SK-N-SH (cell line): ENCODE data around the gene SPTBN5. TPM values are rescaled to one million over a fixed set of nuclear protein-coding genes. Genes with fewer than 3 reads are reported as not detected.

Source experiments
- CTCF ChIA-PET: fragments of 300-600, 350-600 bp; formaldehyde crosslinking; extraction: SDS; loops from one replicate; lab custom pipeline; 2021; lab: Yijun Ruan, JAX
- POLR2A ChIA-PET: fragments of 350-600 bp; sonication (Branson Sonifier 250); formaldehyde crosslinking; extraction: SDS; loops from one replicate; lab custom pipeline; 2020; ENCODE audit warnings: antibody characterized with exemption, inconsistent platforms; lab: Yijun Ruan, JAX
- DNase-seq: peaks from one replicate; pipeline ENCODE4 v3.0.0; 2012
- H2AFZ ChIP-seq: fragments of 200-600 bp; sonication (generic); 2 replicates; pipeline ENCODE4 v1.8.1; 2016; ENCODE audit warnings: antibody characterized with exemption, mild to moderate bottlenecking, low read depth
- H3F3A ChIP-seq: fragments of 200-600 bp; sonication (generic); replicated peaks from 2 replicates; pipeline ENCODE3; 2016; ENCODE audit warnings: antibody characterized with exemption, mild to moderate bottlenecking; ENCODE audit not compliant: insufficient read depth
- H3K27ac ChIP-seq, 2 experiments: fragments of 200-500 bp in 1 of 2; fragments of 200-600 bp in 1 of 2; sonication (Bioruptor generic) in 1 of 2; sonication (generic), shearing (Covaris generic) in 1 of 2; 2 replicates each; pipeline versions ENCODE4 v1.5.1 to v1.6.1; 2014 to 2016; ENCODE audit warnings: low read depth in 2 of 2, inconsistent platforms in 1 of 2, low read length in 1 of 2, mild to moderate bottlenecking in 1 of 2, mixed read lengths in 1 of 2
- H3K27me3 ChIP-seq: fragments of 200-600 bp; sonication (generic), shearing (Covaris generic); 2 replicates; pipeline ENCODE4 v1.6.1; 2016; ENCODE audit warnings: mixed run types; ENCODE audit not compliant: insufficient read depth
- H3K36me3 ChIP-seq, 2 experiments: fragments of 200-500 bp in 1 of 2; fragments of 200-600 bp in 1 of 2; sonication (Bioruptor generic) in 1 of 2; sonication (generic) in 1 of 2; replicated peaks in 1 of 2; 2 replicates each; pipeline versions ENCODE3 to v1.5.1; 2014 to 2016; ENCODE audit warnings: low read length in 1 of 2, mild to moderate bottlenecking in 1 of 2; ENCODE audit not compliant: insufficient read depth in 2 of 2, control insufficient read depth in 1 of 2
- H3K4me1 ChIP-seq, 2 experiments: fragments of 200-500 bp in 1 of 2; fragments of 200-600 bp in 1 of 2; sonication (Bioruptor generic) in 1 of 2; sonication (generic), shearing (Covaris generic) in 1 of 2; 2 replicates each; pipeline versions ENCODE4 v1.5.1 to v1.6.1; 2014 to 2016; ENCODE audit warnings: low read depth in 1 of 2, low read length in 1 of 2, mixed run types in 1 of 2; ENCODE audit not compliant: insufficient read depth in 2 of 2, control insufficient read depth in 1 of 2
- H3K4me2 ChIP-seq: fragments of 200-600 bp; sonication (generic), shearing (Covaris generic); 2 replicates; pipeline ENCODE4 v1.6.1; 2017; ENCODE audit warnings: mixed run types
- H3K4me3 ChIP-seq, 2 experiments: fragments of 200-500 bp in 1 of 2; fragments of 200-600 bp in 1 of 2; sonication (Bioruptor generic) in 1 of 2; sonication (generic), shearing (Covaris generic) in 1 of 2; 2 replicates each; pipeline versions ENCODE4 v1.5.1 to v1.8.1; 2014 to 2016; ENCODE audit warnings: low read depth in 2 of 2, inconsistent platforms in 1 of 2, low read length in 1 of 2, mild to moderate bottlenecking in 1 of 2, mixed read lengths in 1 of 2, moderate library complexity in 1 of 2
- H3K79me2 ChIP-seq: fragments of 200-600 bp; sonication (generic); 2 replicates; pipeline ENCODE4 v1.8.1; 2017; ENCODE audit warnings: mild to moderate bottlenecking; ENCODE audit not compliant: insufficient read depth
- H3K9ac ChIP-seq: fragments of 200-600 bp; sonication (generic); 2 replicates; pipeline ENCODE4 v1.6.1; 2017; ENCODE audit warnings: mixed run types
- H3K9me2 ChIP-seq: fragments of 200-600 bp; sonication (generic); 2 replicates; pipeline ENCODE4 v1.6.1; 2017; ENCODE audit warnings: mixed run types
- H3K9me3 ChIP-seq: fragments of 200-600 bp; sonication (generic); 2 replicates; pipeline ENCODE4 v1.6.1; 2017; ENCODE audit warnings: mixed run types, mild to moderate bottlenecking, moderate library complexity
- H4K20me1 ChIP-seq: fragments of 200-600 bp; sonication (generic); 2 replicates; pipeline ENCODE4 v1.6.1; 2017; ENCODE audit warnings: mild to moderate bottlenecking, mixed run types; ENCODE audit not compliant: insufficient read depth
- EP300 ChIP-seq, 2 experiments: IDR thresholded peaks; 2 replicates each; pipeline versions ENCODE4 v1.4.0 to v1.6.1; 2012; ENCODE audit warnings: borderline replicate concordance in 1 of 2, low read depth in 1 of 2, low read length in 1 of 2
- FOSL2 ChIP-seq: IDR thresholded peaks from 2 replicates; pipeline ENCODE4 v1.4.0; 2012; ENCODE audit warnings: low read depth, mild to moderate bottlenecking, moderate library complexity, borderline replicate concordance
- MXI1 ChIP-seq: IDR thresholded peaks from 2 replicates; pipeline ENCODE4 v1.6.1; 2012; ENCODE audit warnings: mild to moderate bottlenecking, low read depth, low read length, improper control_type of control experiment
- NFIC ChIP-seq: IDR thresholded peaks from 2 replicates; pipeline ENCODE4 v1.4.0; 2012; ENCODE audit warnings: borderline replicate concordance
- POLR2AphosphoS5 ChIP-seq: IDR thresholded peaks from 2 replicates; pipeline ENCODE4 v1.6.1; 2012; ENCODE audit warnings: low read depth, low read length
- WGBS: methylation state at CpG from one replicate; pipeline ENCODE4 v1.1.6; 2017; ENCODE audit warnings: low lambda C conversion rate; 5-methylcytosine and 5-hydroxymethylcytosine counted together
- polyA plus RNA-seq, 3 experiments: library from polyadenylated mRNA; depleted of rRNA; stranded (reverse); fragments of >200 nt; gene quantifications; 2 replicates each; pipeline ENCODE4 v1.2.3, GENCODE V29; 2012
- TF ChIP-seq, protein P1 (sequence below): fragments of 200-600 bp; sonication (generic); IDR thresholded peaks from 2 replicates; pipeline ENCODE4 v1.6.1; 2017; ENCODE audit warnings: antibody characterized with exemption, mild to moderate bottlenecking, moderate library complexity
- TF ChIP-seq, protein P2 (sequence below): IDR thresholded peaks from 2 replicates; pipeline ENCODE4 v1.6.1; 2012; ENCODE audit warnings: mild to moderate bottlenecking, low read depth, low read length, moderate library complexity
- TF ChIP-seq, protein P3 (sequence below): fragments of 150-350 bp; IDR thresholded peaks from 2 replicates; pipeline ENCODE4 v1.6.1; 2017; ENCODE audit warnings: antibody characterized with exemption, low read length, low read depth, borderline replicate concordance
- TF ChIP-seq, protein P4 (sequence below): IDR thresholded peaks from 2 replicates; pipeline ENCODE4 v1.4.0; 2012; ENCODE audit warnings: low read depth
- TF ChIP-seq, protein P5 (sequence below): IDR thresholded peaks from 2 replicates; pipeline ENCODE4 v1.4.0; 2012; ENCODE audit warnings: low read depth, borderline replicate concordance

SPTBN5 gene
- polyA plus RNA-seq, 1 of the 3 experiments (the other 2 are of a cell fraction): 0.23 TPM

DNA sequence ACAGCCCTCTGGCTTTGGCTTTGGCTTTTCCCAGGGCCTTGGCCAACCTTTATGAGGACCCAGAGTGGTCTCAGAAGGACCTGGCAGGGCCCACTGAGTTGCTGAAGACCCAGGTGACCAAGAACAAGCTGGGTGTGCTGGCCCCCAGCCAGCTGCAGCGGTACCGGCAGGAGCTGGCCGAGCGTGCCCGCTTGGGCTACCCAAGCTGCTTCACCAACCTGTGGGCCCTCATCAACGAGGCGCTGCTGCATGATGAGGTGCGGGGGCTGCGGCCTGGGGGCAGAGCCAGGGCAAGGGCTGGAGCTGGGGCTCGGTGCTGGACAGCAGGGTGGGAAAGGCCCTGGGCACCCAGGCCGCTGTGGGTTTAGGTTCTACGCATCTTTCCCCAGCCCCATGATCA, 49.0 kb downstream of the SPTBN5 start (continued):
- TF ChIP-seq, protein P1, sequence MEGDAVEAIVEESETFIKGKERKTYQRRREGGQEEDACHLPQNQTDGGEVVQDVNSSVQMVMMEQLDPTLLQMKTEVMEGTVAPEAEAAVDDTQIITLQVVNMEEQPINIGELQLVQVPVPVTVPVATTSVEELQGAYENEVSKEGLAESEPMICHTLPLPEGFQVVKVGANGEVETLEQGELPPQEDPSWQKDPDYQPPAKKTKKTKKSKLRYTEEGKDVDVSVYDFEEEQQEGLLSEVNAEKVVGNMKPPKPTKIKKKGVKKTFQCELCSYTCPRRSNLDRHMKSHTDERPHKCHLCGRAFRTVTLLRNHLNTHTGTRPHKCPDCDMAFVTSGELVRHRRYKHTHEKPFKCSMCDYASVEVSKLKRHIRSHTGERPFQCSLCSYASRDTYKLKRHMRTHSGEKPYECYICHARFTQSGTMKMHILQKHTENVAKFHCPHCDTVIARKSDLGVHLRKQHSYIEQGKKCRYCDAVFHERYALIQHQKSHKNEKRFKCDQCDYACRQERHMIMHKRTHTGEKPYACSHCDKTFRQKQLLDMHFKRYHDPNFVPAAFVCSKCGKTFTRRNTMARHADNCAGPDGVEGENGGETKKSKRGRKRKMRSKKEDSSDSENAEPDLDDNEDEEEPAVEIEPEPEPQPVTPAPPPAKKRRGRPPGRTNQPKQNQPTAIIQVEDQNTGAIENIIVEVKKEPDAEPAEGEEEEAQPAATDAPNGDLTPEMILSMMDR: no peak
- no peak for TF ChIP-seq FOSL2
- no peak for TF ChIP-seq POLR2AphosphoS5
- TF ChIP-seq, protein P2, sequence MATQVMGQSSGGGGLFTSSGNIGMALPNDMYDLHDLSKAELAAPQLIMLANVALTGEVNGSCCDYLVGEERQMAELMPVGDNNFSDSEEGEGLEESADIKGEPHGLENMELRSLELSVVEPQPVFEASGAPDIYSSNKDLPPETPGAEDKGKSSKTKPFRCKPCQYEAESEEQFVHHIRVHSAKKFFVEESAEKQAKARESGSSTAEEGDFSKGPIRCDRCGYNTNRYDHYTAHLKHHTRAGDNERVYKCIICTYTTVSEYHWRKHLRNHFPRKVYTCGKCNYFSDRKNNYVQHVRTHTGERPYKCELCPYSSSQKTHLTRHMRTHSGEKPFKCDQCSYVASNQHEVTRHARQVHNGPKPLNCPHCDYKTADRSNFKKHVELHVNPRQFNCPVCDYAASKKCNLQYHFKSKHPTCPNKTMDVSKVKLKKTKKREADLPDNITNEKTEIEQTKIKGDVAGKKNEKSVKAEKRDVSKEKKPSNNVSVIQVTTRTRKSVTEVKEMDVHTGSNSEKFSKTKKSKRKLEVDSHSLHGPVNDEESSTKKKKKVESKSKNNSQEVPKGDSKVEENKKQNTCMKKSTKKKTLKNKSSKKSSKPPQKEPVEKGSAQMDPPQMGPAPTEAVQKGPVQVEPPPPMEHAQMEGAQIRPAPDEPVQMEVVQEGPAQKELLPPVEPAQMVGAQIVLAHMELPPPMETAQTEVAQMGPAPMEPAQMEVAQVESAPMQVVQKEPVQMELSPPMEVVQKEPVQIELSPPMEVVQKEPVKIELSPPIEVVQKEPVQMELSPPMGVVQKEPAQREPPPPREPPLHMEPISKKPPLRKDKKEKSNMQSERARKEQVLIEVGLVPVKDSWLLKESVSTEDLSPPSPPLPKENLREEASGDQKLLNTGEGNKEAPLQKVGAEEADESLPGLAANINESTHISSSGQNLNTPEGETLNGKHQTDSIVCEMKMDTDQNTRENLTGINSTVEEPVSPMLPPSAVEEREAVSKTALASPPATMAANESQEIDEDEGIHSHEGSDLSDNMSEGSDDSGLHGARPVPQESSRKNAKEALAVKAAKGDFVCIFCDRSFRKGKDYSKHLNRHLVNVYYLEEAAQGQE: no peak
- TF ChIP-seq, protein P3, sequence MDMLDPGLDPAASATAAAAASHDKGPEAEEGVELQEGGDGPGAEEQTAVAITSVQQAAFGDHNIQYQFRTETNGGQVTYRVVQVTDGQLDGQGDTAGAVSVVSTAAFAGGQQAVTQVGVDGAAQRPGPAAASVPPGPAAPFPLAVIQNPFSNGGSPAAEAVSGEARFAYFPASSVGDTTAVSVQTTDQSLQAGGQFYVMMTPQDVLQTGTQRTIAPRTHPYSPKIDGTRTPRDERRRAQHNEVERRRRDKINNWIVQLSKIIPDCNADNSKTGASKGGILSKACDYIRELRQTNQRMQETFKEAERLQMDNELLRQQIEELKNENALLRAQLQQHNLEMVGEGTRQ: no peak
- no peak for TF ChIP-seq MXI1
- no peak for TF ChIP-seq NFIC

- Histone ChIP-seq H3F3A (no peaks in the 10 kb centered on the region), H3K27me3 (no peaks in the 10 kb centered on the region), H3K27ac (no peak overlapping the region), H3K4me1 (peaks cover 0 to 15% of the 10 kb centered on the region in 2 experiments; a peak in 1 of 4 replicates), H3K9me2 (no peaks in the 10 kb centered on the region), H3K9ac (no peak overlapping the region), H3K9me3 (no peaks in the 10 kb centered on the region), H3K36me3 (peaks cover 0 to 15% of the 10 kb centered on the region in 2 experiments), H2AFZ (no peak overlapping the region), H3K4me2 (no peak overlapping the region), H3K4me3 (no peak overlapping the region), H4K20me1 (no peaks in the 10 kb centered on the region), H3K79me2 (no peaks in the 10 kb centered on the region)
- DNase-seq: no peak
- TF ChIP-seq, protein P4, sequence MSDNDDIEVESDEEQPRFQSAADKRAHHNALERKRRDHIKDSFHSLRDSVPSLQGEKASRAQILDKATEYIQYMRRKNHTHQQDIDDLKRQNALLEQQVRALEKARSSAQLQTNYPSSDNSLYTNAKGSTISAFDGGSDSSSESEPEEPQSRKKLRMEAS: no peak
- TF ChIP-seq EP300 (IDR thresholded peaks at IDR 0.05; ENCODE audit: borderline replicate concordance in 1 of 2, low read depth in 1 of 2, low read length in 1 of 2): no peak
- TF ChIP-seq, protein P5, sequence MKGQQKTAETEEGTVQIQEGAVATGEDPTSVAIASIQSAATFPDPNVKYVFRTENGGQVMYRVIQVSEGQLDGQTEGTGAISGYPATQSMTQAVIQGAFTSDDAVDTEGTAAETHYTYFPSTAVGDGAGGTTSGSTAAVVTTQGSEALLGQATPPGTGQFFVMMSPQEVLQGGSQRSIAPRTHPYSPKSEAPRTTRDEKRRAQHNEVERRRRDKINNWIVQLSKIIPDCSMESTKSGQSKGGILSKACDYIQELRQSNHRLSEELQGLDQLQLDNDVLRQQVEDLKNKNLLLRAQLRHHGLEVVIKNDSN: no peak
- 81% methylated on average over 6 of the region's 10 CpGs for WGBS
- ChIA-PET CTCF (interaction anchor here (1.1 to 1.2 kb wide), 3 partner anchors 11 to 33 kb away, joined by 3 to 4 read pairs (median 3); no protein-coding TSS in a partner anchor), POLR2A (interaction anchor here (0.7 kb wide), 1 partner anchor 12 kb away, joined by 3 read pairs; no protein-coding TSS in a partner anchor)
Measured at GRCh38 chr15:41843571-41843970, 50.3 kb downstream of the SPTBN5 start.
